Embryonic facial prominence (tissue), 1 donor: ENCODE data around the gene ZBED5.

Experiments
- DNase-seq: peaks from one replicate; pipeline ENCODE4 v3.0.0-alpha.2; 2016; ENCODE audit errors: extremely low spot score

Gene ZBED5

GRCh38 chr11:10878408-10879214, 20.8 kb upstream of the ZBED5 start:
- DNase-seq = no peak

DNA sequence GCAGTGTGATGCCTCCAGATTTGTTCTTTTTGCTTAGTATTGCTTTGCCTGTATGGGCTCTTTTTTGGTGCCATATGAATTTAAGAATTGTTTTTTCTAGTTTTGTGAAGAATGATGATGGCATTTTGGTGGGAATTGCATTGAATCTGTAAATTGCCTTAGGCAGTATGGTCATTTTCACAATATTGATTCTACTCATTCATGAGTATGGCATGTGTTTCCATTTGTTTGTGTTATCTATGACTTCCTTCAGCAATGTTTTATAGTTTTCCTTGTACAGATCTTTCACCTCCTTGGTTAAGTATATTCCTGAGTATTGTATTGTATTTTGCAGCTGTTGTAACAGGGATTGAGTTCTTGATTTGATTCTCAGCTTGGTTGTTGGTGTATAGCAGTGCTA, 18.3 kb upstream of the ZBED5 start:
- no peak for DNase-seq

- DNase-seq = no peak
Observed at GRCh38 chr11:10875430-10876021, 17.7 kb upstream of the ZBED5 start.

DNA sequence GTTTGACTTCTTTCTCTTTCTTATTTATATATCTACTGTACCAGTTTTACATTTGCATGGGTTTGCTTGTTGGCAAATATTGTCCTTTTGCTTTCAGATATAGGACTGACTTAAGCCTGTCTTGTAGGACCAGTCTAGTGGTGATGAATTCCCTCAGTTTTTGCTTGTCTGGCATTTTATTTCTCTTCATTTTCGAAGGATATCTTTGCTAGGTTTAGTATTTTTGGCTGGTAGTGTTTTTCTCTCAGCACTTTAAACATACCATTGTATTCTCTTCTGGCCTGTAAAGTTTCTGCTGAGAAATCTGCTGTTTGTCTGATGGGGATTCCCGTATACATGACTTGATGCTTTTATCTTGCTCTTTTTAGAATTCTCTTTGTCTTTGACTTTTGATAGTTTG, 14.2 kb upstream of the ZBED5 start:
- DNase-seq = no peak

DNA sequence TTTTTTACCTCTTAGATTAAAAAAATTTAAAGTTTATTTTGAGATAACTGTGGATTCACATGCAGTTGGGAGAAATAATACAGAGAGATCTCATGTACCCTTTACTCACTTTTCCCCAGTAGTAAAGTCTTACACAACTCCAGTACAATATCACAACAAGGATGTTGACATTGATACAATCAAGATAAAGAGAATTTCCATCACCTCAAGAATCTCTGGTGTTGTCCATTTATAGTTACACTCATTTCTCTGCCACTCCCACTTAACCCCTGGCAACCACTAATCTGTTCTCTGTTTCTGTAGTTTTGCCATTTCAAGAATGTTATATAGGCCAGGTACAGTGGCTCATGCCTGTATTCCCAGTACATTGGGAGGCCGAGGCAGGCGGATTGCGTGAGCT, 10.5 kb upstream of the ZBED5 start:
- no peak for DNase-seq

- no peak for DNase-seq
Observed at GRCh38 chr11:10866893-10867331, 9.1 kb upstream of the ZBED5 start.

- DNase-seq = no peak
Observed at GRCh38 chr11:10865837-10866270, 8.0 kb upstream of the ZBED5 start.

DNA sequence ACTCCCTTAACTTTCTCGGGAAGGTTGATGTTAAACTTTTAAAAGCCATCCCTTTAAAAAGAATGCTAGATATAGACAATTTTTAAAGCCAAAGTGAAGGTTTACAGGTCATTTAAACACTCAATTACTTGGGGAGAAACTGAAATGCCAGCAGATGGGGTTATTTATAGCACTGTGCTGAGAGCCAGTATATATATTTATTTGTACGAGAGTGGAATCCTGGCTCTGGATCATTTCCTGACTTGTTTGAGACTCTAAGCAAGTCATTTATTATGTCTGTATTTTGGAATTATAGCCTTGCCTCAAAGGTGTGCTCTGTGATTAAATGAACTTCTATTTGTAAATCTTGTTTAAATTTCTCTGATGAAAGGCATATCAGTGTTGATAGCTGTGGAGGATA, 6.8 kb upstream of the ZBED5 start:
- DNase-seq = no peak

GRCh38 chr11:10862446-10862845, 4.6 kb upstream of the ZBED5 start:
- no peak for DNase-seq

- DNase-seq = no peak
Observed at GRCh38 chr11:10861799-10862198, 3.9 kb upstream of the ZBED5 start.

DNA sequence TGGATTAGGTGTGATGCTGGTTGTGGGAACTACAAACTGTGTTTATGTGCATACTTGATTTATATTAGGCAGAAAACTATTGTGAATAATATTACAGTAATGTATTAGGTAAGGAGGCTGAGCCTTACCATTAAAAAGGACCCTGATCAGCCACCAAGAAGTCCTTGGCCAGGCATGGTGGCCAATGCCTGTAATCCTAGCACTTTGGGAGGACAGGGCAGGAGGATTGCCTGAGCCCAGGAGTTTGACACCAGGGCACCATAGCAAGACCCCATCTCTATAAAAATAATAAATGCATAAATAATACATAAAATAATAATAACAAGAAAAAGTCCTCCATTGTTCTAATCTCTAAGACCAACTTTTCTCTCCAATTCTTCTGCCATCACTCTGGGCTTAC, 3.2 kb upstream of the ZBED5 start:
- no peak for DNase-seq

- DNase-seq = peak; percentile 53
Observed at GRCh38 chr11:10858439-10859325, 829 bp upstream of the ZBED5 start.

DNA sequence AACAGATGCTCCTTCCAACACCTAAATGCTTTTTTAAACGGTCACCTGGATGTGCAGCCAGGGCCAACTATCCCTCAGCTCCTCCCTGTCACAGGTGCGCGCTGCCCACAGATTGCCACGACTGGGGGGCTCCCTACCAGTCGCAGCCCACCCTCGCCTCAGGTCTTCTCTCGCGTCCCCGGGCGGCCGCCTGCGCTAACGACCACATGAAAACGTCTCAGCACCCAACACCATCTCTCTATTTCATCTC, 469 bp downstream of the ZBED5 start:
- DNase-seq = no peak

DNA sequence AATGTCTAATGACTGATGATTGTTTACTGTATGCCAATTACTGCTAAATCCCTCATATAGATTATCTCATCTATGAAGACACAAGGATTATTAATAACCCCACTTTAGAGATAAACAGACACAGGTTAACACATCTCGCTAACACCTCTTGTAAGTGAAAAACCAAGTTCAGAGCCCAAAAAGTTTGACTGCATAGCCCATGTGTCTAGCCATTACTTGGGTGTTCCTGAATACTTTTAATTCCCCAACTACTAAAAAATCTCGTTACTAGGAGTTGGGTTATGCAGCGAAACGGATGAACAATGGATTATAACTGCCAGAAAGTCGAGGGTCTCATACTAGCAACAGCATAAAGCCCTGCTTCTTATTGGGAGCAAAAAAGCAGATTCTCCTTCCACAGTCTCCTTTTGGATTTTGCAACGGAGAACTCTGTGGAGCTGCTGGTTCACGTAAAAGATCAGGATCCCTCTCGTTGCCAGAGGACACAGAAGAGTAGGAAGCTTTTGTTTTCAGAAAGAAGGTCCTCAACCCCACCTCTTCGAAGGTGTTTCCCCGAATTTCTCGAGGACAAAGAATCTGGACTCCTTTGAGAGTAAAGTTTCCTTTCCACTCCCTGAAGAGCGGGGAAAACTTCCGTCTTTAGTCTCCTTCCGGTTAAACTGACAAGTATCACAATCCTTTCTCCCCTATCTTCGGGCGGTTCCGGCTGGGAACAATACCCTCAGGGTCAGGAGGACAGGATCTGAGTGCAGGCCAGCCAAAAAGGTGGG, 979 bp downstream of the ZBED5 start:
- DNase-seq = peak; percentile 15

- DNase-seq = no peak
Observed at GRCh38 chr11:10855295-10855694, 2.6 kb downstream of the ZBED5 start.

GRCh38 chr11:10847960-10848860, 9.6 kb downstream of the ZBED5 start:
- no peak for DNase-seq

- no peak for DNase-seq
Observed at GRCh38 chr11:10846660-10847059, 11.2 kb downstream of the ZBED5 start.

GRCh38 chr11:10845589-10845988, 12.3 kb downstream of the ZBED5 start:
- DNase-seq = no peak

DNA sequence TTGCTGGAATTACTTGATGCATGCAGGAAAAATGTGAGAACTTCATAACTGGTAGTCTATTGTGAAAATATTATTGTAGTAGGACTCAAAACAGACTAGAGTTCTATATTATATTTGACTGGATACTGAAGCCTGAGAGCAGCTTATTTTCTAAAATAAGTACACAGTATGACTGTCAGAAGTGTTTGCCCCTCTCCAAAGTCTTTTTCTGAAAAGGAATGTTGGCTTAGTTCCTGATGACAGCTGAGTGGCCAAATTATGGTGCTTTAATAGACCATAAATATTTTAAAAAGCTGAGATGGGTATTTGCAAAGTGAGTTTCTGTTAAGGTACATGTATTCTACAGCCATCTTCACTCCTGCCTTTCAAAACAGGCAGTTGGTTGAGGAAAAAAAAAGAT, 13.1 kb downstream of the ZBED5 start:
- no peak for DNase-seq

DNA sequence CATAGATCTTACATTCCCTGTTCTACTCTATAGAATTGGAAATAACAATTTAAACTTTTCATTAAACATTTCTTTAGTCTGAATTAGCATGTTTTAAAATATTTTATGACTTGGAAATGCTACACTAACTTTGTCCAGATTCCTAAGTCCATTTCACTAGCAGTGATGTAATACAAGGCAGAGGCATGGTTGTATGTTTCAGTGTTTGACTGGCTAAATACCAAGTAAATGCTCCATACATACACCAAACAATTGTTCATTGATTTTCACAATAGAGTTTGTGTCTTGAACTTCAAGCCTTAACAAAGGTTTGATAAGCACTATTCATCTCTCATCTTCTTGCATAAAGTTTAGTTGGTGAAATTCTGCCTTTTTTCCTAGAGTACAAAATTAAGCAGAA, 13.5 kb downstream of the ZBED5 start:
- no peak for DNase-seq

DNA sequence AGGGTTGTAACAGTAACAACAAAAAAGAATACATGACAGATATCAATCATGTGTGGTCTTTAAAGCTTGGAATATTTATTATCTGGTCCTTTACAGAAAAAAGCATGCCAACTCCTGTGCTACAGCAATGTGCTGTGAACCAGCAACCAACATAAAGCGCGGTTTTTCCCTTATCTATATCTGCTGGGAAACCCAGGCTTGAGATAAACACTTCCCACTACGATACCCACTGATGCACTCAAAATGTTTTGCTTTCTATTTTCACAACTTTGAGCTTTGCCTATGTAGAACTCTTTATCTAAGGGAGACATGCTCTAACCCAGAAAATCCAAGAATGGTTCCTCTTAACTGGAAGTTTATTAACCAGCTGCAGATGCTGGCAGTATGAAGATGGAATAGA, 19.0 kb downstream of the ZBED5 start:
- no peak for DNase-seq
